Thoracic aorta (tissue), 2 donors: ENCODE measurements around the gene EFS. TPM values are rescaled to one million over a fixed set of nuclear protein-coding genes. Genes with fewer than 3 reads are reported as not detected.

ENCODE experiments used
- ATAC-seq: fragments of 150-250 bp; one replicate; pipeline ENCODE4 v1.8.0; 2017; ENCODE audit warnings: low read depth; ENCODE audit not compliant: insufficient number of reproducible peaks, low FRiP score
- DNase-seq: peaks from one replicate; pipeline ENCODE4 v3.0.0-alpha.2; 2020; ENCODE audit warnings: low spot score
- H3K27ac ChIP-seq, 2 donors: fragments of 200-600 bp; sonication (generic); 1 replicate in 1 of 2; 2 replicates in 1 of 2; pipeline ENCODE4 v1.5.1; 2016; ENCODE audit warnings: mild to moderate bottlenecking in 2 of 2, moderate library complexity in 2 of 2
- H3K27me3 ChIP-seq: fragments of 200-600 bp; sonication (generic); replicated peaks from 2 replicates; pipeline ENCODE4 v1.6.0; 2016; ENCODE audit warnings: mild to moderate bottlenecking; ENCODE audit not compliant: insufficient read depth
- H3K36me3 ChIP-seq: fragments of 200-600 bp; sonication (generic); one replicate; pipeline ENCODE4 v1.5.1; 2016
- H3K4me1 ChIP-seq, 2 donors: fragments of 200-600 bp; sonication (generic); 1 replicate in 1 of 2; 2 replicates in 1 of 2; pipeline versions ENCODE4 v1.5.1 to v1.6.0; 2016; ENCODE audit warnings: low read depth in 2 of 2, mild to moderate bottlenecking in 1 of 2; ENCODE audit not compliant: control insufficient read depth in 1 of 2
- H3K4me3 ChIP-seq: fragments of 200-600 bp; sonication (generic); 2 replicates; pipeline ENCODE4 v1.5.1; 2016; ENCODE audit warnings: mild to moderate bottlenecking
- H3K9me3 ChIP-seq: fragments of 200-600 bp; sonication (generic); 2 replicates; pipeline ENCODE4 v1.5.1; 2016
- CTCF ChIP-seq: fragments of 200-600 bp; sonication (generic); IDR thresholded peaks from one replicate; pipeline ENCODE4 v1.5.1; 2019; ENCODE audit warnings: antibody characterized with exemption
- total RNA-seq, 2 donors: library from RNA; depleted of rRNA; stranded (reverse); fragments of >200 nt; gene quantifications; one replicate each; pipeline versions ENCODE4 v1.1.0 to v1.2.3, GENCODE V29; 2016

Gene EFS
- total RNA-seq, 2 donors from 2014 or later: 23.3 to 38.2 TPM

- ATAC-seq (no peak), DNase-seq (no peak)
- Histone ChIP-seq H3K27ac (no peak overlapping the region), H3K27me3 (no peaks in the 10 kb centered on the region), H3K4me1 (no peaks in the 10 kb centered on the region), H3K4me3 (no peak overlapping the region), H3K9me3 (no peaks in the 10 kb centered on the region), H3K36me3 (no peaks in the 10 kb centered on the region)
- no peak for TF ChIP-seq CTCF
These were observed 45.1 kb upstream of the EFS start for GRCh38 chr14:23409966-23410635.

- no peaks in the 10 kb centered on the region for H3K27me3 ChIP-seq
- no peak for TF ChIP-seq CTCF
- H3K27ac ChIP-seq: no peak overlapping the region
- no peaks in the 10 kb centered on the region for H3K9me3 ChIP-seq
- ATAC-seq (no peak), DNase-seq (no peak)
- H3K4me1 ChIP-seq: no peaks in the 10 kb centered on the region
- no peaks in the 10 kb centered on the region for H3K36me3 ChIP-seq
- no peak overlapping the region for H3K4me3 ChIP-seq
These were observed 44.5 kb upstream of the EFS start for GRCh38 chr14:23409475-23409874.

GRCh38 chr14:23408307-23408630 is 43.3 kb upstream of the EFS start:
- H3K9me3 ChIP-seq: no peaks in the 10 kb centered on the region
- H3K27me3 ChIP-seq: no peaks in the 10 kb centered on the region
- ATAC-seq (no peak), DNase-seq (no peak)
- no peak for TF ChIP-seq CTCF
- H3K4me3 ChIP-seq: no peak overlapping the region
- H3K4me1 ChIP-seq: no peaks in the 10 kb centered on the region
- no peak overlapping the region for H3K27ac ChIP-seq
- no peaks in the 10 kb centered on the region for H3K36me3 ChIP-seq

- no peak for ATAC-seq
- no peaks in the 10 kb centered on the region for H3K36me3 ChIP-seq
- no peaks in the 10 kb centered on the region for H3K27me3 ChIP-seq
- H3K4me1 ChIP-seq: no peaks in the 10 kb centered on the region
- no peak for TF ChIP-seq CTCF
- H3K9me3 ChIP-seq: no peaks in the 10 kb centered on the region
- no peak within 1 kb of the TSS for H3K4me3 ChIP-seq
- DNase-seq: no peak
- no peak within 1 kb of the TSS for H3K27ac ChIP-seq
These were observed 42.7 kb upstream of the EFS start, which contains the start of gene MYH6 for GRCh38 chr14:23407516-23408306. MYH6 (minus strand) TSS chr14:23408273; CDS start chr14:23407223, 1,050 bp downstream.

- no peak for DNase-seq
- Histone ChIP-seq H3K27ac (no peak overlapping the region), H3K27me3 (no peaks in the 10 kb centered on the region), H3K4me1 (no peaks in the 10 kb centered on the region), H3K36me3 (no peaks in the 10 kb centered on the region), H3K4me3 (no peak overlapping the region), H3K9me3 (no peaks in the 10 kb centered on the region)
- TF ChIP-seq CTCF: no peak
- ATAC-seq: no peak
These were observed 41.9 kb upstream of the EFS start for GRCh38 chr14:23406725-23407355.
